AG09319 (cell line): Measurements from ENCODE around the gene CHST2.

ENCODE experiments used
- DNase-seq: peaks from one replicate; pipeline ENCODE4 v3.0.0-alpha.2; 2010; ENCODE audit warnings: low read depth; ENCODE audit errors: extremely low read depth
- TF ChIP-seq, protein P1 (sequence below): IDR thresholded peaks from 2 replicates; pipeline ENCODE4 v1.5.1; 2011; ENCODE audit warnings: low read depth, mild to moderate bottlenecking, inconsistent platforms, low read length, moderate library complexity

Gene CHST2

GRCh38 chr3:143170676-143171075 lies 51.1 kb downstream of the CHST2 start:
- no peak for DNase-seq
- TF ChIP-seq, protein P1, sequence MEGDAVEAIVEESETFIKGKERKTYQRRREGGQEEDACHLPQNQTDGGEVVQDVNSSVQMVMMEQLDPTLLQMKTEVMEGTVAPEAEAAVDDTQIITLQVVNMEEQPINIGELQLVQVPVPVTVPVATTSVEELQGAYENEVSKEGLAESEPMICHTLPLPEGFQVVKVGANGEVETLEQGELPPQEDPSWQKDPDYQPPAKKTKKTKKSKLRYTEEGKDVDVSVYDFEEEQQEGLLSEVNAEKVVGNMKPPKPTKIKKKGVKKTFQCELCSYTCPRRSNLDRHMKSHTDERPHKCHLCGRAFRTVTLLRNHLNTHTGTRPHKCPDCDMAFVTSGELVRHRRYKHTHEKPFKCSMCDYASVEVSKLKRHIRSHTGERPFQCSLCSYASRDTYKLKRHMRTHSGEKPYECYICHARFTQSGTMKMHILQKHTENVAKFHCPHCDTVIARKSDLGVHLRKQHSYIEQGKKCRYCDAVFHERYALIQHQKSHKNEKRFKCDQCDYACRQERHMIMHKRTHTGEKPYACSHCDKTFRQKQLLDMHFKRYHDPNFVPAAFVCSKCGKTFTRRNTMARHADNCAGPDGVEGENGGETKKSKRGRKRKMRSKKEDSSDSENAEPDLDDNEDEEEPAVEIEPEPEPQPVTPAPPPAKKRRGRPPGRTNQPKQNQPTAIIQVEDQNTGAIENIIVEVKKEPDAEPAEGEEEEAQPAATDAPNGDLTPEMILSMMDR = no peak

- no peak for DNase-seq
These were observed 51.8 kb downstream of the CHST2 start for GRCh38 chr3:143171141-143171980.

DNA sequence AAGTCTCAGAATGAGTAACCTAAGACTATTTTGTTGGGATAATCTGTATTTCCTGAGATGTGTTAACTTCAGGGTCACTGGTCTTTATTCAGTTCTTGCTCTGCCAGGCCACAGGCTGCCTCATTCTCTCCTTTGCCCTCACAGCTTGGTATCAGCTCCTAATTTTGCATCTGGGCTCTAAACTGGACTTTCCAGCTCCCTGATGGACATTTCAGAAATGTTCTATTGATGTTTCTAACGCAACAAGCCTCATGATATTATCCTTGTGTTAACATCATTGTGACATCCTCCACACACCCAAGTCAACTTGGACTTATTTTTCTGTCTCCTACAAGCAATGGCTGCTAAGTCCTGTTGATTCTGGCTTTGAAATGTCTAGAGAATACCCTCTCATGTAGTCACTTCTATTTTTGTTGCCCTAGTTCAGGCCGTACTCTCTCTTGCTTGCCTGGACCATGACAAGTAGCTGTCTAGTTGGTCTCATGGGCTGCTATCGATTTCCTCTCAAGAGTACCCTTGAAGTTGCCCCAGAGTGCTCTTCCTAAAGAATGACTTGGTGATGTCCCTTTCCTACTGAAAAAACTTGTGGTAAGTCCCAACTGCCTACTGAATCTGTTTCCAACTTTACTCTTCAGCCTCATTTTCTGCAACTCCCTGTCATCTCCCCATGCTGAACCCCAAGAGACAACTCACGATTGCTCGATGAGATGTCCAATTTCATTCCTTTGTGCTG lies 52.7 kb downstream of the CHST2 start:
- TF ChIP-seq, protein P1 = no peak
- DNase-seq = no peak

More at GRCh38 chr3:143171141-143171980, 51.8 kb downstream of the CHST2 start:
- TF ChIP-seq, protein P1 = no peak

DNA sequence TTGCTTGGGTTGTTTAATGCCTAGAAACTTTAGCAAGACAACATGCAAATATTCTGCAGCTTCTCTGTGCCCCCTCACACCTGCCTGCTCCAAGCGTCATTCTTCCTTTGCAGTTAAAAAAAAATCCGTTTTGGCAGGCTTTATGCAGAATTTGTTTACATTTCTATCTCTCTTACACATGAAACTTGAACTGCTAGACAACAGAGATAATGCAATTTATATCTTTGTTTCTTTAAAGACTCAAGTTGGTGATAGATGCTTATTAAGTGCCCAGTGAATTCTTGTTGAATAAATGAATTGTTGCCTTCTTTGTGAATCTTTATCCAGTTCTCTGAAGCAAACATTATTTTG lies 53.2 kb downstream of the CHST2 start:
- TF ChIP-seq, protein P1 = no peak
- no peak for DNase-seq

- TF ChIP-seq, protein P1 = no peak
- DNase-seq = no peak
These were observed 53.7 kb downstream of the CHST2 start for GRCh38 chr3:143173242-143173641.
